ENCODE measurements around the gene RIMS4. TPM values are rescaled to one million over a fixed set of nuclear protein-coding genes. Genes with fewer than 3 reads are reported as not detected.

Gene RIMS4
- 5.7 TPM for total RNA-seq
- polyA plus RNA-seq (ENCODE audit: insufficient read depth in 1 of 8, insufficient read length in 8 of 8, low replicate concordance in 1 of 8): 10 to 100 TPM in 5 of 8 donors, 1 to 10 TPM in 3; 7.4 to 13.2 (median 10.1) TPM
- long read RNA-seq, donor 1: 0 reads
- long read RNA-seq, donor 2: 0 reads
- long read RNA-seq, donor 3: 0 reads
- long read RNA-seq, donor 4, full-length matches to known transcripts: 2 of 2 reads
- long read RNA-seq, donor 4, partial matches to known transcripts: 0 of 2 reads
- long read RNA-seq, donor 4, other reads (novel, unspliced or antisense): 0 of 2 reads
- long read RNA-seq, donor 5, full-length matches to known transcripts: 5 of 5 reads
- long read RNA-seq, donor 5, partial matches to known transcripts: 0 of 5 reads
- long read RNA-seq, donor 5, other reads (novel, unspliced or antisense): 0 of 5 reads
- long read RNA-seq, donor 6, full-length matches to known transcripts: 3 of 3 reads
- long read RNA-seq, donor 6, partial matches to known transcripts: 0 of 3 reads
- long read RNA-seq, donor 6, other reads (novel, unspliced or antisense): 0 of 3 reads
- long read RNA-seq, donor 7: 0 reads
- long read RNA-seq, donor 8: 0 reads
- long read RNA-seq, donor 9, full-length matches to known transcripts: 2 of 2 reads
- long read RNA-seq, donor 9, partial matches to known transcripts: 0 of 2 reads
- long read RNA-seq, donor 9, other reads (novel, unspliced or antisense): 0 of 2 reads
- long read RNA-seq, donor 10, full-length matches to known transcripts: 3 of 3 reads
- long read RNA-seq, donor 10, partial matches to known transcripts: 0 of 3 reads
- long read RNA-seq, donor 10, other reads (novel, unspliced or antisense): 0 of 3 reads
- long read RNA-seq, donor 11, full-length matches to known transcripts: 1 of 1 reads
- long read RNA-seq, donor 11, partial matches to known transcripts: 0 of 1 reads
- long read RNA-seq, donor 11, other reads (novel, unspliced or antisense): 0 of 1 reads

DNA sequence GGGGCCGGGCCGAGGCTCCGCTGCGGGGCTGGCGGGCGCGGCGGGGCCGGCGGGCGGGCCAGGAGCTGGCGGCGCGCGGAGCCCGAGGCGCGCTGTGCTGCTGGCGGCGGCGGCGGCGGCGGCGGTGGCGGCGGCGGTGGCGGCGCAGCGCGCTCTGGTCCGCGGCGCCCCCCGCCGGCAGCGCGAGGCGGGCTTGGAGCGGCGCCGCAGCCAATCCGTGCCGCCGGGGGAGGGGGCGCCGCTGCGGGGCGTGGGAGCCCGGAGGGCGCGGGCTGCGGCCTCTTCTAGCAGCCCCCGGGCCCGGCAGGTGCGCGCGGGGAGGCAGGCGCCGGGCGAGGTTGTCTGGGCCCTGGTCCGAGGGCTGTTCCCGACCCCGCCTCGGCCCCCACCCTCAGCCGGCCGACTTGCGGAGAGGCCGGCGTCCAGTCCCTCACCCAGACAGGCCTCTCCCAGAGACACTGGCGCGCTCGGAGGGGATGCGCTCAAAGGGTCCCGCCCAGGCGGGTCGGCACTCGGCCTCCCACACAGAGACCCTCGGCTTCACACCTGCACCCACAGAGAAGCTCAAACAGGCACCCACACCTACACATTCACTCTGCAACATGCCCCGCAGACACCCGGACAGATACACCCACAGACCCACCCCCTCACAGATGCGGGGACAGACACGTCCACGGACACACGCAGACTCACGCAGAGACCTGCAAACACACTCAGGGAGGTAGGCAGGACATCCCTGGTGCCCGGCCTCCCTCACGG lies at the start of gene RIMS4:
RIMS4 (minus strand) TSS at position 156 of the 759 bp plus-strand sequence. CDS start 275 bp downstream, outside the sequence.
- Histone ChIP-seq H3K9me3 (replicated peaks; ENCODE audit: control insufficient read depth, low read depth, low read length) (peaks cover 4% of the 10 kb centered on the region), H3K4me1 (ENCODE audit: control insufficient read depth, insufficient read depth, low read length) (peaks cover 37% of the 10 kb centered on the region), H3K4me3 (ENCODE audit: low read length) (peak within 1 kb of the TSS; percentile 43), H3K27me3 (ENCODE audit: control insufficient read depth, insufficient read depth, low read length) (peaks cover 43% of the 10 kb centered on the region), H3K27ac (ENCODE audit: low read length) (no peak within 1 kb of the TSS), H3K36me3 (ENCODE audit: control insufficient read depth, insufficient read depth, low read length) (no peaks in the 10 kb centered on the region)
- 3% methylated on average over 86 of the region's 89 CpGs for WGBS (ENCODE audit: insufficient coverage)
- DNase-seq: peak; percentile 36

- DNase-seq: no peak
- Histone ChIP-seq H3K4me3 (ENCODE audit: low read length) (no peak overlapping the region), H3K27me3 (ENCODE audit: control insufficient read depth, insufficient read depth, low read length) (no peaks in the 10 kb centered on the region), H3K27ac (ENCODE audit: low read length) (no peak overlapping the region), H3K4me1 (ENCODE audit: control insufficient read depth, insufficient read depth, low read length) (peaks cover 9% of the 10 kb centered on the region), H3K36me3 (ENCODE audit: control insufficient read depth, insufficient read depth, low read length) (no peaks in the 10 kb centered on the region), H3K9me3 (replicated peaks; ENCODE audit: control insufficient read depth, low read depth, low read length) (no peaks in the 10 kb centered on the region)
Measured at GRCh38 chr20:44858606-44859360, 48.4 kb upstream of the RIMS4 start.

DNA sequence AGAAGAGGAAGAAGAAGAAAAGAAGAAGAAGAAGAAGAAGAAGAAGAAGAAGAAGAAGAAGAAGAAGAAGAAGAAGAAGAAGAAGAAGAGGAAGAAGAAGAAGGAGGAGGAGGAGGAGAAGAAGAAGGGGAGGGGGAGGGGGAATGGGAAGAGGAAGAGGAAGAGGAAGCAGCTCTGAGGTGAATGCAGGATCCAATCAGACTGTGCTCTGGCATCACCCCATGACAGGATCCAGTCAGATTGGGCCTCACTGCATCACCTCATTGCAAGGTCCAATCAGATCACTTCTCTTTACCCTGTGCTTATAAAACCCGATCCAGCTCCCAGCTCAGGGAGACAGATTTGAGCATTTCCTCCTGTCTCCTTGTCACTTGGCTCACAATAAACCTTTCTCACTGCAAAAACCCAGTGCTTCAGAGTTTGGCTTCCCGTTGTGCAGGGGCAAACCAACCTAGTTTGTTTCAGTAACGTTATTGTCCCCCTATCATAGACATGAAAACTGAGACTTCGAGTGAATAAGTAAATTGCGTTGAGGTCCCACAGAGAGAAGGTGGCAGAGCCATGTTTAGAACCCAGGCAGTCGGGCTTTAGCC lies 46.6 kb upstream of the RIMS4 start:
- Histone ChIP-seq H3K27ac (ENCODE audit: low read length) (no peak overlapping the region), H3K36me3 (ENCODE audit: control insufficient read depth, insufficient read depth, low read length) (no peaks in the 10 kb centered on the region), H3K9me3 (replicated peaks; ENCODE audit: control insufficient read depth, low read depth, low read length) (no peaks in the 10 kb centered on the region), H3K27me3 (ENCODE audit: control insufficient read depth, insufficient read depth, low read length) (no peaks in the 10 kb centered on the region), H3K4me3 (ENCODE audit: low read length) (no peak overlapping the region), H3K4me1 (ENCODE audit: control insufficient read depth, insufficient read depth, low read length) (peaks cover 3% of the 10 kb centered on the region)
- no peak for DNase-seq
- WGBS (ENCODE audit: insufficient coverage): 85% methylated on average over 4 of the region's 6 CpGs

GRCh38 chr20:44856442-44856841 lies 46.1 kb upstream of the RIMS4 start:
- Histone ChIP-seq H3K4me1 (ENCODE audit: control insufficient read depth, insufficient read depth, low read length) (peaks cover 1% of the 10 kb centered on the region), H3K36me3 (ENCODE audit: control insufficient read depth, insufficient read depth, low read length) (no peaks in the 10 kb centered on the region), H3K27me3 (ENCODE audit: control insufficient read depth, insufficient read depth, low read length) (no peaks in the 10 kb centered on the region), H3K4me3 (ENCODE audit: low read length) (no peak overlapping the region), H3K9me3 (replicated peaks; ENCODE audit: control insufficient read depth, low read depth, low read length) (no peaks in the 10 kb centered on the region), H3K27ac (ENCODE audit: low read length) (no peak overlapping the region)
- WGBS (ENCODE audit: insufficient coverage): no CpG with 5 or more reads among the region's 2 CpGs
- no peak for DNase-seq

GRCh38 chr20:44851545-44851944 lies 41.2 kb upstream of the RIMS4 start:
- WGBS (ENCODE audit: insufficient coverage): 37% methylated on average over 2 of the region's 3 CpGs

DNA sequence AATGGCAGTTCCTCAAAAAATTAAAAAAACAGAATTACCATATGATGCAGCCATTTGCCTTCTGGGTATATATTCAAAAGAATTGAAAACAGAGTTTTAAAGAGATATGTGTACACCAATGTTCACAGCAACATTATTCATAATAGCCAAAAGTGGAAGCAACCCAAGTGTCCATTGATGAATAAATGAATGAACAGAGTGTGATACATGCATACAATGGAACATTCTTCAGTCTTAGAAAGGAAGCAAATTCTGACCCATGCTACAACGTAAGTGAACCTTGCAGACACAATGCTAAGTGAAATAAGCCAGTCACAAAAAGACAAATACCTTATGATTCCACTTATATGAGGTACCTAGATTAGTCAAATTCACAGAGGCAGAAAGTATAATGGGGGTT lies 40.5 kb upstream of the RIMS4 start:
- no peaks in the 10 kb centered on the region for H3K36me3 ChIP-seq (ENCODE audit: control insufficient read depth, insufficient read depth, low read length)
- H3K4me1 ChIP-seq (ENCODE audit: control insufficient read depth, insufficient read depth, low read length): no peaks in the 10 kb centered on the region
- H3K27me3 ChIP-seq (ENCODE audit: control insufficient read depth, insufficient read depth, low read length): no peaks in the 10 kb centered on the region
- H3K27ac ChIP-seq (ENCODE audit: low read length): no peak overlapping the region
- H3K4me3 ChIP-seq (ENCODE audit: low read length): no peak overlapping the region
- WGBS (ENCODE audit: insufficient coverage): no CpG with 5 or more reads among the region's 1 CpG
- H3K9me3 ChIP-seq (replicated peaks; ENCODE audit: control insufficient read depth, low read depth, low read length): no peaks in the 10 kb centered on the region
- no peak for DNase-seq

More at GRCh38 chr20:44851545-44851944, 41.2 kb upstream of the RIMS4 start:
- no peaks in the 10 kb centered on the region for H3K4me1 ChIP-seq (ENCODE audit: control insufficient read depth, insufficient read depth, low read length)
- H3K36me3 ChIP-seq (ENCODE audit: control insufficient read depth, insufficient read depth, low read length): no peaks in the 10 kb centered on the region
- no peak overlapping the region for H3K4me3 ChIP-seq (ENCODE audit: low read length)
- H3K27me3 ChIP-seq (ENCODE audit: control insufficient read depth, insufficient read depth, low read length): no peaks in the 10 kb centered on the region
- H3K27ac ChIP-seq (ENCODE audit: low read length): no peak overlapping the region
- no peaks in the 10 kb centered on the region for H3K9me3 ChIP-seq (replicated peaks; ENCODE audit: control insufficient read depth, low read depth, low read length)
- no peak for DNase-seq

GRCh38 chr20:44850272-44850671 lies 39.9 kb upstream of the RIMS4 start:
- no peaks in the 10 kb centered on the region for H3K27me3 ChIP-seq (ENCODE audit: control insufficient read depth, insufficient read depth, low read length)
- no peak overlapping the region for H3K27ac ChIP-seq (ENCODE audit: low read length)
- H3K36me3 ChIP-seq (ENCODE audit: control insufficient read depth, insufficient read depth, low read length): no peaks in the 10 kb centered on the region
- WGBS (ENCODE audit: insufficient coverage): 51% methylated on average over 2 of the region's 3 CpGs
- H3K4me1 ChIP-seq (ENCODE audit: control insufficient read depth, insufficient read depth, low read length): no peaks in the 10 kb centered on the region
- no peak overlapping the region for H3K4me3 ChIP-seq (ENCODE audit: low read length)
- no peaks in the 10 kb centered on the region for H3K9me3 ChIP-seq (replicated peaks; ENCODE audit: control insufficient read depth, low read depth, low read length)
- no peak for DNase-seq

DNA sequence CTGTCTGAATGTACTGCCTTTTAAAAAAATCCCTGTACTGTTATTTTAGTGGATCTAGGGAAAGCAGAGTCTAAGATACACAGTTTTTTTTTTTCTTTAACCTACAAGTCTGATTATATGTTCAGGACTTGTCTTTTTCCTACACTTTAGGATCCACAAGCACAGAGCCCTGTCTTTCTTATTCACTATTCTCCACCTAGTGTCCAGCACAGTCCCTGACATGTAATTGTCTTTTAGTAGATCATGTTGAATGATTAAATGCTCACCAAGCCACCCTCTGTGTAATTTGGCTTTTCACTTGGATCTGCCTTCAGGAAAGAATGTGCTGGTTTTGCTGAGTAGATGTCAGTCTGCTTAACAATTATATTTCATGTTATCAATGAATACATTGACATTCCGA lies 39.4 kb upstream of the RIMS4 start:
- no peak for DNase-seq
- H3K4me1 ChIP-seq (ENCODE audit: control insufficient read depth, insufficient read depth, low read length): no peaks in the 10 kb centered on the region
- no peak overlapping the region for H3K4me3 ChIP-seq (ENCODE audit: low read length)
- H3K36me3 ChIP-seq (ENCODE audit: control insufficient read depth, insufficient read depth, low read length): no peaks in the 10 kb centered on the region
- no CpG with 5 or more reads among the region's 1 CpG for WGBS (ENCODE audit: insufficient coverage)
- H3K27me3 ChIP-seq (ENCODE audit: control insufficient read depth, insufficient read depth, low read length): no peaks in the 10 kb centered on the region
- H3K9me3 ChIP-seq (replicated peaks; ENCODE audit: control insufficient read depth, low read depth, low read length): no peaks in the 10 kb centered on the region
- no peak overlapping the region for H3K27ac ChIP-seq (ENCODE audit: low read length)

Measured in muscle of leg (tissue), 16 donors.